A549 (cell line): Measurements from ENCODE around the gene SIK3. TPM values are rescaled to one million over a fixed set of nuclear protein-coding genes. Genes with fewer than 3 reads are reported as not detected.

Experiments used
- CEBPB ChIP-seq, 2 experiments: fragments of >200 bp in 1 of 2; sonication (Bioruptor Twin) in 1 of 2; formaldehyde crosslinking in 1 of 2; IDR thresholded peaks; 2 replicates each; pipeline ENCODE4 v1.6.1; 2012 to 2016
- CHD2 ChIP-seq: fragments of 150-350 bp; IDR thresholded peaks from 2 replicates; pipeline ENCODE4 v1.6.1; 2014; ENCODE audit warnings: low read length; ENCODE audit not compliant: partially characterized antibody
- CHD4 ChIP-seq: fragments of 200-600 bp; sonication (generic); IDR thresholded peaks from 2 replicates; pipeline ENCODE4 v1.6.1; 2016; ENCODE audit warnings: antibody characterized with exemption, mild to moderate bottlenecking, borderline replicate concordance
- EHF ChIP-seq: fragments of 250-450 bp; sonication (Bioruptor Pico); IDR thresholded peaks from 2 replicates; pipeline ENCODE4 v1.5.0; 2020; ENCODE audit warnings: mild to moderate bottlenecking
- EHMT2 ChIP-seq: fragments of 200-600 bp; sonication (generic); IDR thresholded peaks from 2 replicates; pipeline ENCODE4 v1.6.1; 2016; ENCODE audit warnings: antibody characterized with exemption, low read depth, mild to moderate bottlenecking, moderate library complexity
- ESRRA ChIP-seq: fragments of 150-350 bp; IDR thresholded peaks from 2 replicates; pipeline ENCODE4 v1.6.1; 2014; ENCODE audit warnings: mild to moderate bottlenecking, low read length, borderline replicate concordance
- FOSB ChIP-seq: fragments of 250-450 bp; sonication (Bioruptor Pico); IDR thresholded peaks from 2 replicates; pipeline ENCODE4 v1.5.0; 2020; ENCODE audit warnings: mild to moderate bottlenecking, moderate library complexity
- FOXS1 ChIP-seq: fragments of 250-450 bp; sonication (Bioruptor Pico); IDR thresholded peaks from 2 replicates; pipeline ENCODE4 v1.5.0; 2020; ENCODE audit warnings: mild to moderate bottlenecking, moderate library complexity
- HOXB13 ChIP-seq: fragments of 250-450 bp; sonication (Bioruptor Pico); IDR thresholded peaks from 2 replicates; pipeline ENCODE4 v1.5.0; 2020; ENCODE audit warnings: low read depth, mild to moderate bottlenecking, moderate library complexity
- HOXB5 ChIP-seq: fragments of 250-450 bp; sonication (Bioruptor Pico); IDR thresholded peaks from 2 replicates; pipeline ENCODE4 v1.5.0; 2020; ENCODE audit warnings: mild to moderate bottlenecking, moderate library complexity
- KDM5A ChIP-seq: fragments of 200-600 bp; sonication (generic); IDR thresholded peaks from 2 replicates; pipeline ENCODE4 v1.6.1; 2016; ENCODE audit warnings: antibody characterized with exemption, mild to moderate bottlenecking
- MAFK ChIP-seq: fragments of 450-650 bp; IDR thresholded peaks from 2 replicates; pipeline ENCODE4 v1.6.1; 2014; ENCODE audit not compliant: partially characterized antibody
- NFE2L2 ChIP-seq: fragments of 150-350 bp; conservative IDR thresholded peaks from 2 replicates; pipeline ENCODE4 v1.6.1; 2014; ENCODE audit warnings: low read length
- PHF8 ChIP-seq: fragments of 200-600 bp; sonication (generic); IDR thresholded peaks from 2 replicates; pipeline ENCODE4 v1.6.1; 2016; ENCODE audit warnings: low read depth, mild to moderate bottlenecking, antibody characterized with exemption, moderate library complexity, borderline replicate concordance
- POLR2A ChIP-seq: IDR thresholded peaks from 2 replicates; pipeline ENCODE4 v1.6.1; 2012; ENCODE audit warnings: mild to moderate bottlenecking, low read length
- RAD21 ChIP-seq, 2 experiments: fragments of >200 bp in 1 of 2; sonication (Bioruptor Twin) in 1 of 2; formaldehyde crosslinking in 1 of 2; IDR thresholded peaks in 1 of 2; conservative IDR thresholded peaks in 1 of 2; 2 replicates in 1 of 2; 3 replicates in 1 of 2; pipeline ENCODE4 v1.6.1; 2012 to 2018; ENCODE audit warnings: inconsistent platforms in 1 of 2
- RARB ChIP-seq: fragments of 250-450 bp; sonication (Bioruptor Pico); IDR thresholded peaks from 2 replicates; pipeline ENCODE4 v1.8.0; 2021; ENCODE audit warnings: mild to moderate bottlenecking, moderate library complexity
- RFX5 ChIP-seq: fragments of 450-650 bp; IDR thresholded peaks from 2 replicates; pipeline ENCODE4 v1.7.1; 2014; ENCODE audit warnings: antibody characterized with exemption, mild to moderate bottlenecking, moderate library complexity
- RNF2 ChIP-seq: fragments of 200-600 bp; sonication (generic); IDR thresholded peaks from 2 replicates; pipeline ENCODE4 v1.6.1; 2016; ENCODE audit warnings: low read depth, mild to moderate bottlenecking, antibody characterized with exemption, moderate library complexity, borderline replicate concordance
- SMC3 ChIP-seq: fragments of >200 bp; sonication (Bioruptor Twin); formaldehyde crosslinking; IDR thresholded peaks from 3 replicates; pipeline ENCODE4 v1.6.1; 2018; ENCODE audit warnings: inconsistent platforms
- SREBF2 ChIP-seq: fragments of 450-650 bp; IDR thresholded peaks from 2 replicates; pipeline ENCODE4 v1.6.1; 2014; ENCODE audit warnings: mild to moderate bottlenecking, moderate library complexity
- TFCP2L1 ChIP-seq: fragments of 250-450 bp; sonication (Bioruptor Pico); IDR thresholded peaks from 2 replicates; pipeline ENCODE4 v1.5.0; 2021; ENCODE audit warnings: mild to moderate bottlenecking
- ZC3H11A ChIP-seq: fragments of 450-650 bp; IDR thresholded peaks from 2 replicates; pipeline ENCODE4 v1.6.1; 2014; ENCODE audit warnings: antibody characterized with exemption, mild to moderate bottlenecking
- ZSCAN20 ChIP-seq: fragments of 250-450 bp; sonication (Bioruptor Pico); IDR thresholded peaks from 2 replicates; pipeline ENCODE4 v1.8.0; 2022; ENCODE audit warnings: mild to moderate bottlenecking, moderate library complexity
- polyA plus RNA-seq, 4 experiments: library from polyadenylated mRNA; depleted of rRNA in 3 of 4; stranded (reverse); fragments of >200 nt; fragmentation: RNase III in 1 of 4; extraction: RNeasy Plus Mini Kit Qiagen cat#74134 plus additional on column Dnase treatment in 1 of 4; gene quantifications; 2 replicates in 3 of 4; 3 replicates in 1 of 4; pipeline ENCODE4 v1.2.3, GENCODE V29; 2011 to 2017
- TF ChIP-seq, protein P1 (sequence below): fragments of 250-450 bp; sonication (Bioruptor Pico); IDR thresholded peaks from 2 replicates; pipeline ENCODE4 v1.5.0; 2021; ENCODE audit warnings: mild to moderate bottlenecking, moderate library complexity, borderline replicate concordance
- TF ChIP-seq, protein P2 (sequence below): fragments of 450-650 bp; IDR thresholded peaks from 2 replicates; pipeline ENCODE4 v1.6.1; 2014; ENCODE audit warnings: antibody characterized with exemption
- TF ChIP-seq, protein P3 (sequence below): IDR thresholded peaks from 2 replicates; pipeline ENCODE4 v1.6.1; 2012; ENCODE audit warnings: low read depth, borderline replicate concordance
- TF ChIP-seq, protein P4 (sequence below): fragments of 250-450 bp; sonication (Bioruptor Pico); IDR thresholded peaks from 2 replicates; pipeline ENCODE4 v1.5.0; 2020; ENCODE audit warnings: low read depth, mild to moderate bottlenecking, moderate library complexity

Gene SIK3
- polyA plus RNA-seq, 2 of the 4 experiments (the other 2 are of a cell fraction) = 8.2 to 9.0 TPM

DNA sequence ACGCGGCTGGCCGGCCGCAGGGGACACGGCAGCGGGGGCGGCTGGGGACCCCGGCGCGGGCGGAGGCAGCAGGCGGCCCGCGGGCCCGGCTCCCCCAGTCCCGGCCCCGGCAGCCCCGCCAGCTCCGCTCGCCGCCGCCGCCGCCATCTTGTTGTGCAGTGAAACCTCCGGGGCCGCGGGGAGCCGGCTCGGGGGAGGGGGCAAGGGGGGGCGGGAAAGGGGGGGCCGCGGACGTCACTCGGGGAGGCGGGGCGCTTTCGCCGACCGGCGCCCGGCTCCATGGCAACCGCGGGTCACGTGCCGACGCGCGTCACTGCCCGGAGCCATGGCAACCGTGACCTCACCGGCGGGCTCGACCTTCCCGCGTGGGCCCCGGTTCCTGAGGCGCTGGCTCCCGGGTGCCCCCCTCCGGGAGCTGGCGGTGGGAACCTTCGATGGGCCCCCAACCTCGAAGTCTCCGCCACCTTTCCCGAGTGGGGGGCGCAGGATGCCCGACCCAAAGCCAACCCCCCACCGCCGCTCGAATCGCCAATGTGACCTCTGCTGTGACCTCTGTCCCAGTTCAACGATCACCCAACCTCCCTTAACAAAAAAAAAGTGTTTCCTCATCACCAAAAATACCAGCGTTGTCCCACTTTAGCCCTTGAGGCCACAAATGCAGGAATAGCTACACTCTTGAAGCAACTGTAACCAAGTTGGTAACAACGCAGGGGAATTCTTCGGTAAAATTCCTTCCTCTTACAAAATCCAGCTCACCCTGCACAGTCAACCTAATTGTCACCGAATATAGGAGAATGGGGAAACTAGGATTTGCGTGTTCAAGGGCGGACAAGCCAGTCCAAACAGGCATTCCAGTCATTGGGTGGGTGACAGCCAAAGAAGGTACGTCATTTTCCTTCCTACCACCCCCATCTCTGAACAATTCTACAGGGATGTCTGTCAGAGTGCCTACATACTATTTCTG is at the start of gene SIK3 (continued):
- TF ChIP-seq, protein P1, sequence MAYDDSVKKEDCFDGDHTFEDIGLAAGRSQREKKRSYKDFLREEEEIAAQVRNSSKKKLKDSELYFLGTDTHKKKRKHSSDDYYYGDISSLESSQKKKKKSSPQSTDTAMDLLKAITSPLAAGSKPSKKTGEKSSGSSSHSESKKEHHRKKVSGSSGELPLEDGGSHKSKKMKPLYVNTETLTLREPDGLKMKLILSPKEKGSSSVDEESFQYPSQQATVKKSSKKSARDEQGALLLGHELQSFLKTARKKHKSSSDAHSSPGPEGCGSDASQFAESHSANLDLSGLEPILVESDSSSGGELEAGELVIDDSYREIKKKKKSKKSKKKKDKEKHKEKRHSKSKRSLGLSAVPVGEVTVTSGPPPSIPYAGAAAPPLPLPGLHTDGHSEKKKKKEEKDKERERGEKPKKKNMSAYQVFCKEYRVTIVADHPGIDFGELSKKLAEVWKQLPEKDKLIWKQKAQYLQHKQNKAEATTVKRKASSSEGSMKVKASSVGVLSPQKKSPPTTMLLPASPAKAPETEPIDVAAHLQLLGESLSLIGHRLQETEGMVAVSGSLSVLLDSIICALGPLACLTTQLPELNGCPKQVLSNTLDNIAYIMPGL (CRISPR knock-in tag) = no peak
- 0 out of 5 replicates have a peak, but pooled peaks of 1 of the 2 experiments have one; percentile 32 for TF ChIP-seq RAD21 (conservative IDR thresholded peaks at IDR 0.05 in 1 of 2, IDR thresholded peaks at IDR 0.05 in 1 of 2)
- no peak for TF ChIP-seq CHD4
- TF ChIP-seq RNF2 = no peak
- TF ChIP-seq POLR2A = peak; percentile 36; the same call in 1 of the 2 replicates
- peak; percentile 17; the same call in 1 of the 2 replicates for TF ChIP-seq PHF8
- no peak for TF ChIP-seq FOXS1 (CRISPR knock-in tag)
- TF ChIP-seq NFE2L2 = no peak
- TF ChIP-seq, protein P2, sequence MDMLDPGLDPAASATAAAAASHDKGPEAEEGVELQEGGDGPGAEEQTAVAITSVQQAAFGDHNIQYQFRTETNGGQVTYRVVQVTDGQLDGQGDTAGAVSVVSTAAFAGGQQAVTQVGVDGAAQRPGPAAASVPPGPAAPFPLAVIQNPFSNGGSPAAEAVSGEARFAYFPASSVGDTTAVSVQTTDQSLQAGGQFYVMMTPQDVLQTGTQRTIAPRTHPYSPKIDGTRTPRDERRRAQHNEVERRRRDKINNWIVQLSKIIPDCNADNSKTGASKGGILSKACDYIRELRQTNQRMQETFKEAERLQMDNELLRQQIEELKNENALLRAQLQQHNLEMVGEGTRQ = peak; percentile 90
- no peak for TF ChIP-seq TFCP2L1
- no peak for TF ChIP-seq HOXB13 (CRISPR knock-in tag)
- no peak for TF ChIP-seq FOSB (CRISPR knock-in tag)
- TF ChIP-seq SMC3 = peak; percentile 3; the same call in 1 of the 3 replicates
- TF ChIP-seq RFX5 = peak; percentile 65; the same call in 1 of the 2 replicates
- no peak for TF ChIP-seq KDM5A
- no peak for TF ChIP-seq EHF (CRISPR knock-in tag)
- no peak for TF ChIP-seq CHD2
- no peak for TF ChIP-seq RARB (CRISPR knock-in tag)
- TF ChIP-seq ESRRA = peak; percentile 16; the same call in 1 of the 2 replicates
- TF ChIP-seq ZC3H11A = no peak
- no peak for TF ChIP-seq ZSCAN20
- no peak for TF ChIP-seq SREBF2
- TF ChIP-seq MAFK = no peak
- TF ChIP-seq, protein P3, sequence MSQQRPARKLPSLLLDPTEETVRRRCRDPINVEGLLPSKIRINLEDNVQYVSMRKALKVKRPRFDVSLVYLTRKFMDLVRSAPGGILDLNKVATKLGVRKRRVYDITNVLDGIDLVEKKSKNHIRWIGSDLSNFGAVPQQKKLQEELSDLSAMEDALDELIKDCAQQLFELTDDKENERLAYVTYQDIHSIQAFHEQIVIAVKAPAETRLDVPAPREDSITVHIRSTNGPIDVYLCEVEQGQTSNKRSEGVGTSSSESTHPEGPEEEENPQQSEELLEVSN = peak; percentile 59; the same call in 1 of the 2 replicates
- no peak for TF ChIP-seq EHMT2
- TF ChIP-seq, protein P4, sequence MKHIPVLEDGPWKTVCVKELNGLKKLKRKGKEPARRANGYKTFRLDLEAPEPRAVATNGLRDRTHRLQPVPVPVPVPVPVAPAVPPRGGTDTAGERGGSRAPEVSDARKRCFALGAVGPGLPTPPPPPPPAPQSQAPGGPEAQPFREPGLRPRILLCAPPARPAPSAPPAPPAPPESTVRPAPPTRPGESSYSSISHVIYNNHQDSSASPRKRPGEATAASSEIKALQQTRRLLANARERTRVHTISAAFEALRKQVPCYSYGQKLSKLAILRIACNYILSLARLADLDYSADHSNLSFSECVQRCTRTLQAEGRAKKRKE (CRISPR knock-in tag) = no peak
- no peak; a peak in 1 of 4 replicates for TF ChIP-seq CEBPB (IDR thresholded peaks at IDR 0.05)
- no peak for TF ChIP-seq HOXB5 (CRISPR knock-in tag)
- TF ChIP-seq, all 56 proteins: peak for 15
